C4-2B (cell line): Measurements from ENCODE around the gene GFOD2.
A peak's percentile ranks its signal among the peaks of the same experiment; 100 is the strongest.

Experiments
- H3K27ac ChIP-seq: fragments of 450-650 bp; 2 replicates; pipeline ENCODE4 v1.5.1; 2017
- CTCF ChIP-seq: fragments of 450-650 bp; conservative IDR thresholded peaks from 2 replicates; pipeline ENCODE4 v1.5.1; 2017; ENCODE audit warnings: mild to moderate bottlenecking
- ZFX ChIP-seq: fragments of 450-650 bp; IDR thresholded peaks from 2 replicates; pipeline ENCODE4 v1.6.1; 2017

GFOD2 gene

GRCh38 chr16:67644038-67644437 is 75.1 kb downstream of the GFOD2 start:
- H3K27ac ChIP-seq = no peak overlapping the region

GRCh38 chr16:67641779-67642708 is 77.1 kb downstream of the GFOD2 start:
- no peak for TF ChIP-seq CTCF
- TF ChIP-seq ZFX = no peak
- H3K27ac ChIP-seq = peak overlapping the region; percentile 62

More at GRCh38 chr16:67644038-67644437, 75.1 kb downstream of the GFOD2 start:
- no peak for TF ChIP-seq CTCF
- TF ChIP-seq ZFX = no peak

GRCh38 chr16:67637625-67638024 is 81.5 kb downstream of the GFOD2 start:
- TF ChIP-seq ZFX (no peak), CTCF (no peak)
- no peak overlapping the region for H3K27ac ChIP-seq

GRCh38 chr16:67636713-67637112 is 82.4 kb downstream of the GFOD2 start:
- no peak overlapping the region for H3K27ac ChIP-seq
- TF ChIP-seq ZFX (no peak), CTCF (no peak)

- no peak overlapping the region for H3K27ac ChIP-seq
- TF ChIP-seq ZFX (no peak), CTCF (no peak)
Measured at GRCh38 chr16:67632415-67633172, 86.5 kb downstream of the GFOD2 start.

- TF ChIP-seq ZFX = no peak
- TF ChIP-seq CTCF = no peak
- no peak overlapping the region for H3K27ac ChIP-seq
Measured at GRCh38 chr16:67628216-67628615, 90.9 kb downstream of the GFOD2 start.
